Gastrocnemius medialis (tissue), 4 donors: Measurements from ENCODE around the gene ARID3B. TPM values are rescaled to one million over a fixed set of nuclear protein-coding genes. Genes with fewer than 3 reads are reported as not detected.

Experiments used
- ATAC-seq, 2 donors: fragments of 150-250 bp; one replicate each; pipeline ENCODE4 v1.9.1; 2016
- DNase-seq, 2 donors: peaks; one replicate each; pipeline ENCODE4 v3.0.0-alpha.2; 2019
- H3K27ac ChIP-seq, 4 donors: fragments of 200-600 bp; sonication (generic); 1 replicate in 1 of 4; 2 replicates in 3 of 4; pipeline ENCODE4 v1.5.1; 2016 to 2018; ENCODE audit warnings: mild to moderate bottlenecking in 2 of 4, moderate library complexity in 1 of 4
- H3K27me3 ChIP-seq, 3 donors: fragments of 200-600 bp; sonication (generic) in 2 of 3; 1 replicate in 1 of 3; 2 replicates in 2 of 3; pipeline versions ENCODE4 v1.5.1 to v1.6.0; 2016 to 2019; ENCODE audit warnings: mild to moderate bottlenecking in 1 of 3, moderate library complexity in 1 of 3
- H3K36me3 ChIP-seq, 2 donors: fragments of 200-600 bp; sonication (generic) in 1 of 2; one replicate each; pipeline ENCODE4 v1.5.1; 2017 to 2018
- H3K4me1 ChIP-seq, 2 donors: fragments of 200-600 bp; sonication (generic) in 1 of 2; one replicate each; pipeline ENCODE4 v1.5.1; 2016 to 2017; ENCODE audit warnings: mild to moderate bottlenecking in 2 of 2
- H3K4me3 ChIP-seq, 4 donors: fragments of 200-600 bp; sonication (generic) in 3 of 4; 1 replicate in 1 of 4; 2 replicates in 3 of 4; pipeline ENCODE4 v1.5.1; 2016 to 2019; ENCODE audit warnings: mild to moderate bottlenecking in 2 of 4
- H3K9me3 ChIP-seq, 3 donors: fragments of 200-600 bp; sonication (generic) in 2 of 3; 1 replicate in 1 of 3; 2 replicates in 2 of 3; pipeline ENCODE4 v1.5.1; 2016 to 2019
- POLR2A ChIP-seq, 2 donors: fragments of 450-650 bp; IDR thresholded peaks; one replicate each; pipeline ENCODE4 v1.6.1; 2017; ENCODE audit warnings: antibody characterized with exemption in 2 of 2, mild to moderate bottlenecking in 2 of 2, moderate library complexity in 2 of 2
- in situ Hi-C, 4 donors: fragments of 200-750 bp; cut with MboI; loops; one replicate each; pipeline versions ENCODE4 v1.15.0 to v1.8.0; 2017; ENCODE audit warnings: low sequenced_read_pairs in 4 of 4
- intact Hi-C: fragments of 100-400 bp; cut with DNase I; formaldehyde crosslinking; loops from one replicate; pipeline ENCODE4 v1.15.1; 2023; ENCODE audit warnings: low total_unique reads
- total RNA-seq, 4 donors: library from RNA; depleted of rRNA; stranded (reverse); fragments of >200 nt; gene quantifications; one replicate each; pipeline versions ENCODE4 v1.1.0 to v1.2.3, GENCODE V29; 2016
- TF ChIP-seq, protein P1 (sequence below), 5 experiments: fragments of 450-650 bp in 3 of 5; fragments of 200-600 bp in 2 of 5; sonication (generic) in 2 of 5; IDR thresholded peaks in 4 of 5; conservative IDR thresholded peaks in 1 of 5; 1 replicate in 4 of 5; 2 replicates in 1 of 5; pipeline ENCODE4 v1.5.1; 2016 to 2019; ENCODE audit warnings: antibody characterized with exemption in 5 of 5, mild to moderate bottlenecking in 3 of 5, moderate library complexity in 3 of 5

Gene ARID3B
- total RNA-seq, 4 donors from 2014 or later: 1.8 to 6.7 (median 4.6) TPM

DNA sequence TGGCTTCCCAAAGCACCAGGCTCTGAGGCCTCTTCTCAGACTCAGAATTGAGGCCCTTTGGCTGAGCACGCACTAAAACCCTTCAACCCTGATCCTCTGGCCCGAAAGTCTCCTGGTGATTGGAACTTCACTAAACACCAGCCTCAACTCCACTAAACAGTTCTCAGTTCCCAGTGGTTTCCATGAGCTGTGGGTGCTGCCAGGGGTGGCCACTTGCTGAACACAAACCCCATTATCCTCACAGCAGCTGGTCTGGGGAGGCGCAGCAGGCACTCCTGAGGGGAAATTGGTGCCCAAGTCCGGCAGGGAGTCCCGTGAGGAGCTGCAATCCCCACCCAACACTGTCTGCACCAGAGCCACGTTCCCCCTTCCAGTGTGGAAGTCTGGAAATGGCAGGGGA is 70.8 kb downstream of the ARID3B start:
- intact Hi-C loops: loop anchor here (10.0 kb wide), 2 partner anchors 357 to 927 kb away; partner anchors contain the start of gene CD276

DNA sequence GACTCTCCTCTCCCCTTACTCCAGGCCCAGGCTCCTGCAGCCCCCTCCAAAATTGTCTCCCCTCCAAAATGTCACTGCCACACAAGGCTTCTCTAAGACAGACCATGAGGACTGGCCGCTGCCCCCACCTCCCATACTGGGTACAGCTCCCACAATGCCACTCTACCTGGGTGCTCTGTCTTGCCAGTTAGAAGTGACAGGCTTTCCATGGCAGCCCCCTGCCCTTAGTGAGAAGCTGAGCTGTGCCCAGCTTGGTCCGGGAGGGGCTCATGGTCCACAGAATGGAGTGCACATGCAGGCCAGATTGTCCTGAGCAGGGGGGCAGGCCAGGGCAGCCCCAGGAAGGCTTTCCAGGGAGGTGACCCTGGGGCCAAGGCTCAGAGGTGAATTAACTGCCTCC is 71.7 kb downstream of the ARID3B start:
- in situ Hi-C loops (loop anchor here in 3 of 4 donors (5.0 to 25.0 kb wide), 3 partner anchors 68 to 150 kb away; partner anchors contain the start of genes ARID3B (in 2 of the 3) and UBL7 (in 1 of the 3)), intact Hi-C loops (loop anchor here (10.0 kb wide), 2 partner anchors 358 to 928 kb away; partner anchors contain the start of gene CD276)
- Histone ChIP-seq H3K4me3 (no peak overlapping the region), H3K4me1 (peaks cover 12 to 14% of the 10 kb centered on the region in 2 donors), H3K36me3 (no peaks in the 10 kb centered on the region), H3K9me3 (no peaks in the 10 kb centered on the region), H3K27ac (no peak overlapping the region), H3K27me3 (no peaks in the 10 kb centered on the region)
- no peak for DNase-seq
- ATAC-seq: no peak
- no peak for TF ChIP-seq POLR2A (IDR thresholded peaks at IDR 0.05)
- TF ChIP-seq, protein P1, sequence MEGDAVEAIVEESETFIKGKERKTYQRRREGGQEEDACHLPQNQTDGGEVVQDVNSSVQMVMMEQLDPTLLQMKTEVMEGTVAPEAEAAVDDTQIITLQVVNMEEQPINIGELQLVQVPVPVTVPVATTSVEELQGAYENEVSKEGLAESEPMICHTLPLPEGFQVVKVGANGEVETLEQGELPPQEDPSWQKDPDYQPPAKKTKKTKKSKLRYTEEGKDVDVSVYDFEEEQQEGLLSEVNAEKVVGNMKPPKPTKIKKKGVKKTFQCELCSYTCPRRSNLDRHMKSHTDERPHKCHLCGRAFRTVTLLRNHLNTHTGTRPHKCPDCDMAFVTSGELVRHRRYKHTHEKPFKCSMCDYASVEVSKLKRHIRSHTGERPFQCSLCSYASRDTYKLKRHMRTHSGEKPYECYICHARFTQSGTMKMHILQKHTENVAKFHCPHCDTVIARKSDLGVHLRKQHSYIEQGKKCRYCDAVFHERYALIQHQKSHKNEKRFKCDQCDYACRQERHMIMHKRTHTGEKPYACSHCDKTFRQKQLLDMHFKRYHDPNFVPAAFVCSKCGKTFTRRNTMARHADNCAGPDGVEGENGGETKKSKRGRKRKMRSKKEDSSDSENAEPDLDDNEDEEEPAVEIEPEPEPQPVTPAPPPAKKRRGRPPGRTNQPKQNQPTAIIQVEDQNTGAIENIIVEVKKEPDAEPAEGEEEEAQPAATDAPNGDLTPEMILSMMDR (IDR thresholded peaks at IDR 0.05 in 4 of 5, conservative IDR thresholded peaks at IDR 0.05 in 1 of 5): no peak

More for the DNA sequence above, 70.8 kb downstream of the ARID3B start:
- DNase-seq: no peak
- Histone ChIP-seq H3K9me3 (no peaks in the 10 kb centered on the region), H3K27ac (no peak overlapping the region), H3K4me1 (peaks cover 4 to 6% of the 10 kb centered on the region in 2 donors), H3K36me3 (no peaks in the 10 kb centered on the region), H3K27me3 (no peaks in the 10 kb centered on the region), H3K4me3 (no peak overlapping the region)
- in situ Hi-C loops: loop anchor here in 3 of 4 donors (5.0 to 25.0 kb wide), 3 partner anchors 67 to 150 kb away; partner anchors contain the start of genes ARID3B (in 2 of the 3) and UBL7 (in 1 of the 3)
- ATAC-seq: no peak
- no peak for TF ChIP-seq POLR2A (IDR thresholded peaks at IDR 0.05)
- TF ChIP-seq, protein P1 (IDR thresholded peaks at IDR 0.05 in 4 of 5, conservative IDR thresholded peaks at IDR 0.05 in 1 of 5): no peak

DNA sequence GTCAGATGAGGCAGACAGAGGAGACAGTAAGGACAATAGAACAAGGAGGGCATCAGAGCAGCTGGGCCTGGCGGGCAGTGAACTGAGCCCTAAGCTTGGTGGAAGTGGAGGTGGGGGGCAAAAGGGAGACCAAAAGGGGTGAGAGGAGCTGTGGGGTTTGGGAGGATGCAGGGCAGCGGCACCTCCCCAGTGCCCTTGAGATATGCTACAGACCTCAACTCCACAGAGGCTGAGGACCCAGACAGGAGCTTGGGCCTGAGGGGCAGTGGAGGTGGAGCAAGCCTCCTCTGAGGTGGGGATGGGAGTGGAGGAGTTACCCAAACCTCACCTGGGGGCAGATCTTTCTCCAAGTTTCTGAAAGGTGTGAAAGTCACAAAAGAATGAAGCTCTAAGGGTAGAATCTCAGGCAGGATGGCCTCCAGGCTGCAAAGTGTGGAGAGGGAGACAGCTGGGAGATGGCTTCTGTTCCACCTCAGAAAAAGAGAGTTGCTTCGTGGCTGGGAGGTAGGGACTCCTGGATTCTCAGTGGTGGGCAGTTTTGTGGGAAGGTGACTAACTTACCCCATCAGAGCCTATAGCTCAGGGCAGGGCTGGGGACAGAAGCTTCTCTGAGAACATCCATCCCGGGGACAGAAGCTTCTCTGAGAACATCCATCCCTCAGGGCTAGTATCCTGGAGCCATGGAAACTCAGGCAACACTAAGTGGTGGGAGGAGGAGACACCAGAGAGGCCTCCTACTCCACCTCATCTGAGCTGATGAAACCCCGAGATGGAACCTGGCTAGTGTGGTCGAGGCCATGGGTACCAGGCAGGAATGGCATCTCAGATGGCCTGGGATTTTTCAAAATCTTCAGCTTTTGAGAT is 72.3 kb downstream of the ARID3B start:
- no peaks in the 10 kb centered on the region for H3K9me3 ChIP-seq
- TF ChIP-seq, protein P1 (IDR thresholded peaks at IDR 0.05 in 4 of 5, conservative IDR thresholded peaks at IDR 0.05 in 1 of 5): no peak
- TF ChIP-seq POLR2A (IDR thresholded peaks at IDR 0.05): no peak
- intact Hi-C loops: loop anchor here (10.0 kb wide), 2 partner anchors 359 to 929 kb away; partner anchors contain the start of gene CD276
- H3K36me3 ChIP-seq: no peaks in the 10 kb centered on the region
- peaks cover 19 to 21% of the 10 kb centered on the region in 2 donors for H3K4me1 ChIP-seq
- no peaks in the 10 kb centered on the region for H3K27me3 ChIP-seq
- DNase-seq (no peak), ATAC-seq (no peak)
- in situ Hi-C loops: loop anchor here in 3 of 4 donors (5.0 to 25.0 kb wide), 3 partner anchors 69 to 151 kb away; partner anchors contain the start of genes ARID3B (in 2 of the 3) and UBL7 (in 1 of the 3)
- H3K27ac ChIP-seq: peak overlapping the region; percentile 94 to 100 (median 96)
- no peak overlapping the region for H3K4me3 ChIP-seq

DNA sequence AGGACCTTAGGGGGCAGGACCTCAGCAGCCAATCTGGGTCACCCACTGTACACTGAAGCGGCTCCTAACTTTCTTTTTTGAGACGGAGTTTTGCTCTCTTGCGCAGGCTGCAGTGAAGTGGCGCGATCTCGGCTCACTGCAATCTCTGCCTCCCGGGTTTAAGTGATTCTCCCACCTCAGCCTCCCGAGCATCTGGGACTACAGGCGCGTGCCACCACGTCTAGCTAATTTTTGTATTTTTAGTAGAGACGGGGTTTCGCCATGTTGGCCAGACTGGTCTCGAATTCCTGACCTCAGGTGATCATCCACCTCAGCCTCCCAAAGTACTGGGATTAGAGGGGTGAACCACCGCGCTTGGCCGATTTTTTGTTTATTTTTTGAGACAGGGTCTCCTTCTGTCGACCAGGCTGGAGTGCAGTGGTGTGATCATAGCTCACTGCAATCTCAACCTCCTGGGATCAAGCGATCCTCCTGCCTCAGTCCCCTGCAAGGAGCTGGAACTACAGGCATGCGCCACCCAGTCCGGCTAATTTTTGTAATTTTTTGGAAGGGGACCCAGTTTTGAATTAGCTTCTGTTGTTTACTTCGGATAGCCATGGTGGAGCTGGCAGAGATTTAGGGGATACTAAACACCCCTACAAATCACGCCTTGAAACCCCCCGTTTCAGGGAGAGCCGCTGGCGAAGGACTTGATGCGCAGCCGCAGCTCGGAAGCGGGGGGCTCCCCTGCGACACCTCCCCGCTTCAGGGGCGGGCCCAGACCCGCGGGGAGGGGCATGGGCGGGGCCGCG is 73.1 kb downstream of the ARID3B start:
- intact Hi-C loops (loop anchor here (10.0 kb wide), 2 partner anchors 359 to 929 kb away; partner anchors contain the start of gene CD276), in situ Hi-C loops (loop anchor here in 3 of 4 donors (5.0 to 25.0 kb wide), 3 partner anchors 69 to 152 kb away; partner anchors contain the start of genes ARID3B (in 2 of the 3) and UBL7 (in 1 of the 3))
- DNase-seq (no peak), ATAC-seq (no peak)
- no peak for TF ChIP-seq POLR2A (IDR thresholded peaks at IDR 0.05)
- TF ChIP-seq, protein P1 (IDR thresholded peaks at IDR 0.05 in 4 of 5, conservative IDR thresholded peaks at IDR 0.05 in 1 of 5): no peak
- peak overlapping the region; percentile 74 to 94 (median 86) for H3K4me3 ChIP-seq
- peak overlapping the region; percentile 94 to 100 (median 96) for H3K27ac ChIP-seq
- H3K4me1 ChIP-seq: peaks cover 27 to 29% of the 10 kb centered on the region in 2 donors
- no peaks in the 10 kb centered on the region for H3K27me3 ChIP-seq
- no peaks in the 10 kb centered on the region for H3K36me3 ChIP-seq
- H3K9me3 ChIP-seq: no peaks in the 10 kb centered on the region
